ENCODE data around the gene PPP3R1. TPM values are rescaled to one million over a fixed set of nuclear protein-coding genes. Genes with fewer than 3 reads are reported as not detected.

The PPP3R1 gene
- total RNA-seq, 1 donor from 2014 or later = 77.3 TPM

DNA sequence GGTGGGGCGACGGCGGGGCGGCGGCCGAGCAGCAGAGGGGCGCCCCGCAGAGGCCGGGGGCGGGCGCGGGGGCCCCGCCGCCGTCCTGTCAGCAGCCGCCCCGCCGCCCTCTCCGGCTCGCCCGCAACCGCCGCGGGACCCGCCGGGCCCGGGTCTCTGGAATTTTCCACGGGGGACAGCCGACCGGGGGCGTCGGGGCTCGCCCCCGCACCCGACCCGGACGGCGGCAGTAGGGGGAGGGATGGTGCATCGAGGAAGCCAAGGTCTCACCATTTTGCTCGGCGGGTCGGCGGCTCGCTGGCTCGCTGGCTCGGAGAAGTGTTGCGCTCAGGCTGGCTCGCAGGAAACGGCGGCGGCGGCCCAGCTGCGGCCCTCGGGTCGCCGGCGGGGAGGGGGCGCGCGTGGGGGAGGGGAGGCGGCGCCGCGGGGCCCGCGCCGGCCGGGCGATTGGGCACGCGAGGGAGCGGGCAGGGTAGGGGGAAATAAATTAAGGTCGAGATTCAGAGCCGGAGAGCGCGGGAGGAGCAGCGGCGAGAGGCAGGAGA is 405 bp downstream of the PPP3R1 start:
- Mint-ChIP-seq H3K36me3 (ENCODE audit: low read depth) (peaks cover 18% of the 10 kb centered on the region), H3K4me1 (ENCODE audit: low read depth) (peaks cover 31% of the 10 kb centered on the region), H3K27ac (peak overlapping the region; percentile 91), H3K9me3 (no peaks in the 10 kb centered on the region), H3K4me3 (ENCODE audit: low read depth) (peak overlapping the region; percentile 92), H3K27me3 (ENCODE audit: low read depth) (no peaks in the 10 kb centered on the region)
- peak; percentile 38 for DNase-seq (ENCODE audit: low spot score)
- intact Hi-C loops (cut with micrococcal nuclease) = loop anchor here (1.0 to 10.0 kb wide), 8 partner anchors 21 to 1995 kb away; partner anchors contain the start of genes APLF, ARHGAP25, FBXO48 and PNO1

DNA sequence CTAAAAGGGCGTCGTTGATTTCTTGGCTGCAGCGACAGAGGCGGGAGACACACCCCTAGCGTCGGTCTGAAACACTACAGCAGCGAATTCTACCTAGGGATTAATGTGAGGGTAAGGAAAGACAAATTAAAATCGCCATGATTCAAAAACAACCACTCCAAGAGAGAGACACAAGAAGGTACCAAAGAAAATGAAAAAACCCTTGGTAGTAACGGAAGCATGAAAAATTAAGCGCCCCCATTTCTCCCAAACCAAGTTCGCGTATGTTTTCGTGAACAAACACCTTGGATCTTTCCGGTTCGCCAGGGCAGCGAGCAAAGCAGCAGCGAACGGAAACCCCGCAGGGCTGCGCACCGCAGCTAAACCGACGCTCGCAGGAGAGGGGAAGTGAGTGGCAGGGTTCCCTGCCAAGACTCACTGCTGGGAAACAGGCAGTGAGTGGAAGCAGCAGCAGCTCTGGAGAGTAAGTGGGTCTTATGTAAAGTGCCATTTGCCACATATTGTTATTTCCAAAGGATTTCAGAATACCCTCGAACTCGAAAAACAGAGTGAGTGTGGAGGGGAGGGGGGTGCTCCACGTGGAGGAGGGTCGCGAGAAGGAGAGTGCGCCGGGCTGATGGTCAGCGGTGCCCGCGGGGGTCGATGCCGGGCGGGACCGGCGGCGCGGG is 1.0 kb downstream of the PPP3R1 start:
- peaks cover 29% of the 10 kb centered on the region for H3K4me1 Mint-ChIP-seq (ENCODE audit: low read depth)
- intact Hi-C loops (cut with micrococcal nuclease) = loop anchor here (1.0 to 10.0 kb wide), 7 partner anchors 21 to 1996 kb away; partner anchors contain the start of genes ARHGAP25, PNO1 and TIA1
- no peaks in the 10 kb centered on the region for H3K9me3 Mint-ChIP-seq
- peak overlapping the region; percentile 94 for H3K27ac Mint-ChIP-seq
- H3K36me3 Mint-ChIP-seq (ENCODE audit: low read depth) = peaks cover 18% of the 10 kb centered on the region
- DNase-seq (ENCODE audit: low spot score) = peak; percentile 75
- no peaks in the 10 kb centered on the region for H3K27me3 Mint-ChIP-seq (ENCODE audit: low read depth)
- H3K4me3 Mint-ChIP-seq (ENCODE audit: low read depth) = peak overlapping the region; percentile 87

- DNase-seq (ENCODE audit: low spot score) = no peak
- intact Hi-C loops (cut with micrococcal nuclease) = loop anchor here (1.0 to 10.0 kb wide), 7 partner anchors 20 to 1997 kb away; partner anchors contain the start of genes ARHGAP25, PNO1 and TIA1
- Mint-ChIP-seq H3K4me1 (ENCODE audit: low read depth) (peaks cover 24% of the 10 kb centered on the region), H3K9me3 (no peaks in the 10 kb centered on the region), H3K4me3 (ENCODE audit: low read depth) (peak overlapping the region; percentile 87), H3K27me3 (ENCODE audit: low read depth) (no peaks in the 10 kb centered on the region), H3K27ac (peak overlapping the region; percentile 94), H3K36me3 (ENCODE audit: low read depth) (peaks cover 18% of the 10 kb centered on the region)
Measured at GRCh38 chr2:68250652-68251186, 1.6 kb downstream of the PPP3R1 start.

GRCh38 chr2:68250196-68250595 is 2.1 kb downstream of the PPP3R1 start:
- H3K27ac Mint-ChIP-seq = peak overlapping the region; percentile 94
- DNase-seq (ENCODE audit: low spot score) = no peak
- H3K4me1 Mint-ChIP-seq (ENCODE audit: low read depth) = peaks cover 24% of the 10 kb centered on the region
- H3K4me3 Mint-ChIP-seq (ENCODE audit: low read depth) = peak overlapping the region; percentile 87
- H3K27me3 Mint-ChIP-seq (ENCODE audit: low read depth) = no peaks in the 10 kb centered on the region
- H3K36me3 Mint-ChIP-seq (ENCODE audit: low read depth) = peaks cover 18% of the 10 kb centered on the region
- H3K9me3 Mint-ChIP-seq = no peaks in the 10 kb centered on the region
- intact Hi-C loops (cut with micrococcal nuclease) = loop anchor here (2.0 to 10.0 kb wide), 5 partner anchors 19 to 1997 kb away; partner anchors contain the start of genes ARHGAP25 and TIA1

- H3K9me3 Mint-ChIP-seq = no peaks in the 10 kb centered on the region
- no peak overlapping the region for H3K27ac Mint-ChIP-seq
- intact Hi-C loops (cut with micrococcal nuclease) = no loop called here
Measured at GRCh38 chr2:68248806-68249205, 3.5 kb downstream of the PPP3R1 start.

DNA sequence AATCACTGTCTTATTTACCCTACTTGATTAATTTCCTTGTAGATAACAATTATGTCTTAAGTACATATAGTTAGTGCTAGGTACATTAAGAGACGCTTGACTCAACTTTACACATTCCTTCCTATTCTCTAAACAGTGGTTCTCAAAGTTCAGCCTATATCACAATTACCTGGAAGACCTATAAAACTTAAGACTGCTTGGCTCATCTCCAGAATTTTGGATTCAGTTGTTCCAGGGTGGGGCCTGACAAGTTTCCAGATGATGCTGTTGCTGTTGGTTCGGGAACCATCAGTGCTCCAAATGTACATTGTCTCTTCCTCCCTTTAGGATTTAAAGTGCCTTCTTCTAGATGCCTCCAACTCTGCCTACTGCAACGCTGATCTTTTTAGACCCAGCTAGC is 4.0 kb downstream of the PPP3R1 start:
- Mint-ChIP-seq H3K9me3 (no peaks in the 10 kb centered on the region), H3K4me3 (ENCODE audit: low read depth) (no peak overlapping the region), H3K27me3 (ENCODE audit: low read depth) (no peaks in the 10 kb centered on the region), H3K36me3 (ENCODE audit: low read depth) (peaks cover 18% of the 10 kb centered on the region), H3K27ac (no peak overlapping the region), H3K4me1 (ENCODE audit: low read depth) (peaks cover 12% of the 10 kb centered on the region)
- intact Hi-C loops (cut with micrococcal nuclease) = no loop called here
- no peak for DNase-seq (ENCODE audit: low spot score)

More at GRCh38 chr2:68248806-68249205, 3.5 kb downstream of the PPP3R1 start:
- Mint-ChIP-seq H3K36me3 (ENCODE audit: low read depth) (peaks cover 18% of the 10 kb centered on the region), H3K27me3 (ENCODE audit: low read depth) (no peaks in the 10 kb centered on the region), H3K4me3 (ENCODE audit: low read depth) (no peak overlapping the region), H3K4me1 (ENCODE audit: low read depth) (peaks cover 14% of the 10 kb centered on the region)
- DNase-seq (ENCODE audit: low spot score) = no peak

GRCh38 chr2:68246396-68246795 is 5.9 kb downstream of the PPP3R1 start:
- DNase-seq (ENCODE audit: low spot score) = no peak
- Mint-ChIP-seq H3K4me1 (ENCODE audit: low read depth) (peaks cover 13% of the 10 kb centered on the region), H3K9me3 (no peaks in the 10 kb centered on the region), H3K27ac (no peak overlapping the region), H3K4me3 (ENCODE audit: low read depth) (no peak overlapping the region), H3K27me3 (ENCODE audit: low read depth) (no peaks in the 10 kb centered on the region), H3K36me3 (ENCODE audit: low read depth) (peaks cover 16% of the 10 kb centered on the region)
- intact Hi-C loops (cut with micrococcal nuclease) = no loop called here

- Mint-ChIP-seq H3K36me3 (ENCODE audit: low read depth) (peaks cover 12% of the 10 kb centered on the region), H3K4me3 (ENCODE audit: low read depth) (no peak overlapping the region), H3K27me3 (ENCODE audit: low read depth) (no peaks in the 10 kb centered on the region), H3K9me3 (no peaks in the 10 kb centered on the region), H3K4me1 (ENCODE audit: low read depth) (peaks cover 12% of the 10 kb centered on the region), H3K27ac (no peak overlapping the region)
- intact Hi-C loops (cut with micrococcal nuclease) = no loop called here
- DNase-seq (ENCODE audit: low spot score) = no peak
Measured at GRCh38 chr2:68245672-68246071, 6.7 kb downstream of the PPP3R1 start.

GRCh38 chr2:68245066-68245465 is 7.3 kb downstream of the PPP3R1 start:
- no peak overlapping the region for H3K4me3 Mint-ChIP-seq (ENCODE audit: low read depth)
- H3K4me1 Mint-ChIP-seq (ENCODE audit: low read depth) = peaks cover 14% of the 10 kb centered on the region
- intact Hi-C loops (cut with micrococcal nuclease) = no loop called here
- no peak for DNase-seq (ENCODE audit: low spot score)
- no peaks in the 10 kb centered on the region for H3K27me3 Mint-ChIP-seq (ENCODE audit: low read depth)
- peaks cover 12% of the 10 kb centered on the region for H3K36me3 Mint-ChIP-seq (ENCODE audit: low read depth)
- no peaks in the 10 kb centered on the region for H3K9me3 Mint-ChIP-seq
- H3K27ac Mint-ChIP-seq = no peak overlapping the region

DNA sequence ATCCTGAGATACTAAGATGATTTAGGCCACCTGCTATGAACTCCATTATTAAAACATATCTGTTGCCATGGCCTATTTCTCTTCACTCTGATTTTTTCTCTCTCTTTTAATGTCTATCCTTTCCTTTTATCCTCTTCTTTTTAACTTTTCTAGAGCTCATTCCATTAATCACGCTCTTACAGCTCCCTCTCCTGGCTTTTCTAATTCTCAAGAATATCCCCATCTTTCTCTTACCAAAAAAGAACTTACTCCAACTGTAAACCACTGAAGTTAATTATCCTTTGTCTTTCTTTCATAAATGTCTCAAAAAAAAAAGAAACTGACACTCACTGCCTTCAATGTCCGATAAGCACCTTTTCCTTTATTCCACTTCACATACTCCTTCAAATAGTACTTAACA is 7.9 kb downstream of the PPP3R1 start:
- no peaks in the 10 kb centered on the region for H3K9me3 Mint-ChIP-seq
- DNase-seq (ENCODE audit: low spot score) = no peak
- H3K27me3 Mint-ChIP-seq (ENCODE audit: low read depth) = no peaks in the 10 kb centered on the region
- H3K36me3 Mint-ChIP-seq (ENCODE audit: low read depth) = peaks cover 10% of the 10 kb centered on the region
- no peak overlapping the region for H3K4me3 Mint-ChIP-seq (ENCODE audit: low read depth)
- H3K27ac Mint-ChIP-seq = no peak overlapping the region
- peaks cover 17% of the 10 kb centered on the region for H3K4me1 Mint-ChIP-seq (ENCODE audit: low read depth)
- intact Hi-C loops (cut with micrococcal nuclease) = no loop called here

DNA sequence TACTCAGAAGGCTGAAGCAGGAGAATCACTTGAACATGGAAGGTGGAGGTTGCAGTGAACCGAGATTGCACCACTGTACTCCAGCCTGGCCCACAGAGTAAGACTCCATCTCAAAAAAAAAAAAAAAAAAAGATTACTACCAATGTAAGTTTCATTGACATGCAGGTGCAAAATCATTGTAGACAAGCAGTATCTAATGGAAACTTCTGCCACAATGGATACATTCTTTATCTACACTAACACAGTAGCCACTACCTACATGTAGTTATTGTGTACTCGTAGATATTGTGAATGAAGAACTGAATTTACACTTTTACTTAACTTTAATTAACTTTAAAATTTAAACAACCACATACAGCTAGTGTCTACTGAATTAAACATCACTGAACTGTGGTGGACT is 10.6 kb downstream of the PPP3R1 start:
- Mint-ChIP-seq H3K27ac (no peak overlapping the region), H3K4me3 (ENCODE audit: low read depth) (no peak overlapping the region), H3K9me3 (no peaks in the 10 kb centered on the region), H3K27me3 (ENCODE audit: low read depth) (no peaks in the 10 kb centered on the region), H3K4me1 (ENCODE audit: low read depth) (peaks cover 39% of the 10 kb centered on the region), H3K36me3 (ENCODE audit: low read depth) (peaks cover 17% of the 10 kb centered on the region)
- DNase-seq (ENCODE audit: low spot score) = no peak
- intact Hi-C loops (cut with micrococcal nuclease) = no loop called here

DNA sequence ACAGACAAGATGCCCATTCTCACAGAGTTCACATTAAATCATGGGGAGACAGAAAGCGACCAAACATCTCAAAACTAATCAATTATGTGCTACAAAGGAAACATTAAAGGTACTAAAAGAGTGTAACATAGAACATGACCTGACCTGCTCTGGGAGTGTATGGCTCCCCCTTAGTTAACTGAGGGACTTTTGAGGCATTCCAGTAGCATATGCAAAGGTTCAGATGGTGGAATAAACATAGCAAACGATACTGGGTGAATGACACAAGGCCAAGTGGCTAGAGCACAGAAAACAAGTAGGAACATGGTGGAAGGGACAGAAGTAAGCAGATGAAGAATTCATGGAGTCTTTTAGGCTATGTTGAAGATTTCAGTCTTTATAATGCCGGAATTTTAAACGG is 11.9 kb downstream of the PPP3R1 start:
- peaks cover 20% of the 10 kb centered on the region for H3K36me3 Mint-ChIP-seq (ENCODE audit: low read depth)
- no peak overlapping the region for H3K27ac Mint-ChIP-seq
- H3K9me3 Mint-ChIP-seq = no peaks in the 10 kb centered on the region
- peaks cover 46% of the 10 kb centered on the region for H3K4me1 Mint-ChIP-seq (ENCODE audit: low read depth)
- intact Hi-C loops (cut with micrococcal nuclease) = no loop called here
- DNase-seq (ENCODE audit: low spot score) = no peak
- H3K4me3 Mint-ChIP-seq (ENCODE audit: low read depth) = no peak overlapping the region
- H3K27me3 Mint-ChIP-seq (ENCODE audit: low read depth) = no peaks in the 10 kb centered on the region
